ENCODE measurements around the gene SMG1.

SMG1 gene

GRCh38 chr16:18953547-18953946 lies 27.3 kb upstream of the SMG1 start:
- Histone ChIP-seq H2AFZ (ENCODE audit: low read depth, low read length) (no peak overlapping the region), H3K79me2 (ENCODE audit: insufficient read depth, low read length) (no peaks in the 10 kb centered on the region), H3K9me3 (ENCODE audit: insufficient read depth, low read length, severe bottlenecking) (no peaks in the 10 kb centered on the region), H3K27me3 (ENCODE audit: insufficient read depth, low read length, poor library complexity) (no peaks in the 10 kb centered on the region), H3K9ac (ENCODE audit: low read depth, low read length) (no peak overlapping the region), H4K20me1 (ENCODE audit: insufficient read depth, low read length) (no peaks in the 10 kb centered on the region), H3K4me1 (ENCODE audit: insufficient read depth, low read length) (peaks cover 8% of the 10 kb centered on the region), H3K36me3 (ENCODE audit: insufficient read depth, low read length) (no peaks in the 10 kb centered on the region), H3K4me2 (ENCODE audit: insufficient read depth, low read length) (no peak overlapping the region), H3K27ac (ENCODE audit: low read length) (no peak overlapping the region), H3K4me3 (ENCODE audit: low read depth in 1 of 2, low read length in 2 of 2) (no peak overlapping the region)
- ATAC-seq (ENCODE audit: insufficient read depth, low read depth) = no peak
- TF ChIP-seq CTCF (IDR thresholded peaks at IDR 0.05; ENCODE audit: borderline replicate concordance, extremely low read depth, low read length, poor library complexity, severe bottlenecking) (no peak), EZH2 (IDR thresholded peaks at IDR 0.05; ENCODE audit: borderline replicate concordance, low read depth, low read length, severe bottlenecking) (no peak)
- DNase-seq = no peak

GRCh38 chr16:18950469-18951185 lies 24.4 kb upstream of the SMG1 start:
- Histone ChIP-seq H2AFZ (ENCODE audit: low read depth, low read length) (no peak overlapping the region), H3K9ac (ENCODE audit: low read depth, low read length) (no peak overlapping the region), H3K4me2 (ENCODE audit: insufficient read depth, low read length) (no peak overlapping the region), H3K27me3 (ENCODE audit: insufficient read depth, low read length, poor library complexity) (no peaks in the 10 kb centered on the region), H3K4me1 (ENCODE audit: insufficient read depth, low read length) (peaks cover 20% of the 10 kb centered on the region), H3K4me3 (ENCODE audit: low read depth in 1 of 2, low read length in 2 of 2) (no peak overlapping the region), H3K36me3 (ENCODE audit: insufficient read depth, low read length) (no peaks in the 10 kb centered on the region), H4K20me1 (ENCODE audit: insufficient read depth, low read length) (no peaks in the 10 kb centered on the region), H3K79me2 (ENCODE audit: insufficient read depth, low read length) (no peaks in the 10 kb centered on the region), H3K9me3 (ENCODE audit: insufficient read depth, low read length, severe bottlenecking) (no peaks in the 10 kb centered on the region), H3K27ac (ENCODE audit: low read length) (no peak overlapping the region)
- no peak for TF ChIP-seq EZH2 (IDR thresholded peaks at IDR 0.05; ENCODE audit: borderline replicate concordance, low read depth, low read length, severe bottlenecking)
- peak; percentile 78 for ATAC-seq (ENCODE audit: insufficient read depth, low read depth)
- DNase-seq = peak; percentile 15

- no peak overlapping the region for H3K4me2 ChIP-seq (ENCODE audit: insufficient read depth, low read length)
- DNase-seq (no peak), ATAC-seq (ENCODE audit: insufficient read depth, low read depth) (no peak)
- TF ChIP-seq EZH2 (IDR thresholded peaks at IDR 0.05; ENCODE audit: borderline replicate concordance, low read depth, low read length, severe bottlenecking) = no peak
- TF ChIP-seq CTCF (IDR thresholded peaks at IDR 0.05; ENCODE audit: borderline replicate concordance, extremely low read depth, low read length, poor library complexity, severe bottlenecking) = no peak
- no peak overlapping the region for H3K9ac ChIP-seq (ENCODE audit: low read depth, low read length)
- no peaks in the 10 kb centered on the region for H3K9me3 ChIP-seq (ENCODE audit: insufficient read depth, low read length, severe bottlenecking)
- no peaks in the 10 kb centered on the region for H4K20me1 ChIP-seq (ENCODE audit: insufficient read depth, low read length)
- no peaks in the 10 kb centered on the region for H3K36me3 ChIP-seq (ENCODE audit: insufficient read depth, low read length)
- H3K79me2 ChIP-seq (ENCODE audit: insufficient read depth, low read length) = no peaks in the 10 kb centered on the region
- H2AFZ ChIP-seq (ENCODE audit: low read depth, low read length) = no peak overlapping the region
- H3K27me3 ChIP-seq (ENCODE audit: insufficient read depth, low read length, poor library complexity) = no peaks in the 10 kb centered on the region
- no peak overlapping the region for H3K4me3 ChIP-seq (ENCODE audit: low read depth in 1 of 2, low read length in 2 of 2)
- peaks cover 21% of the 10 kb centered on the region for H3K4me1 ChIP-seq (ENCODE audit: insufficient read depth, low read length)
- no peak overlapping the region for H3K27ac ChIP-seq (ENCODE audit: low read length)
Observed at GRCh38 chr16:18948372-18949020, 22.3 kb upstream of the SMG1 start.

GRCh38 chr16:18945233-18945632 lies 19.0 kb upstream of the SMG1 start:
- ATAC-seq (ENCODE audit: insufficient read depth, low read depth) = no peak
- no peak overlapping the region for H3K9ac ChIP-seq (ENCODE audit: low read depth, low read length)
- no peaks in the 10 kb centered on the region for H3K9me3 ChIP-seq (ENCODE audit: insufficient read depth, low read length, severe bottlenecking)
- no peaks in the 10 kb centered on the region for H3K79me2 ChIP-seq (ENCODE audit: insufficient read depth, low read length)
- H3K27ac ChIP-seq (ENCODE audit: low read length) = no peak overlapping the region
- no peaks in the 10 kb centered on the region for H4K20me1 ChIP-seq (ENCODE audit: insufficient read depth, low read length)
- H2AFZ ChIP-seq (ENCODE audit: low read depth, low read length) = no peak overlapping the region
- H3K4me1 ChIP-seq (ENCODE audit: insufficient read depth, low read length) = peaks cover 13% of the 10 kb centered on the region
- no peak overlapping the region for H3K4me3 ChIP-seq (ENCODE audit: low read depth in 1 of 2, low read length in 2 of 2)
- H3K4me2 ChIP-seq (ENCODE audit: insufficient read depth, low read length) = no peak overlapping the region
- no peaks in the 10 kb centered on the region for H3K27me3 ChIP-seq (ENCODE audit: insufficient read depth, low read length, poor library complexity)
- TF ChIP-seq CTCF (IDR thresholded peaks at IDR 0.05; ENCODE audit: borderline replicate concordance, extremely low read depth, low read length, poor library complexity, severe bottlenecking) = no peak
- TF ChIP-seq EZH2 (IDR thresholded peaks at IDR 0.05; ENCODE audit: borderline replicate concordance, low read depth, low read length, severe bottlenecking) = no peak
- DNase-seq = no peak
- no peaks in the 10 kb centered on the region for H3K36me3 ChIP-seq (ENCODE audit: insufficient read depth, low read length)

Measured in DND-41 (cell line).